Measurements from ENCODE around the gene CIRBP. TPM values are rescaled to one million over a fixed set of nuclear protein-coding genes. Genes with fewer than 3 reads are reported as not detected.

Gene CIRBP
- total and polyA plus RNA-seq, 2 of the 13 experiments (the other 11 are each of a cell fraction or from before 2014, with no cell fraction given), result 133 to 140 TPM

- BruUV-seq (replicated peaks), result no TSS peak
- CTCF ChIA-PET (ENCODE audit: low intra/inter-chr PET ratio, low total read pairs), result no interaction called here
- no peak for FAIRE-seq
- H3K27me3 ChIP-seq (ENCODE audit: control insufficient read depth in 1 of 2, insufficient read depth in 2 of 2, low read length in 2 of 2), result no peaks in the 10 kb centered on the region
- no peaks in the 10 kb centered on the region for H3K9me3 ChIP-seq (ENCODE audit: low read length)
- H3K9ac ChIP-seq (ENCODE audit: insufficient read depth, low read depth, low read length), result peak overlapping the region; percentile 63; the same call in 1 of the 2 replicates
- POLR2A ChIA-PET, result interaction anchor here (0.6 to 10.1 kb wide), 10 partner anchors 13 to 775 kb away, joined by 3 to 469 read pairs (median 4); partner anchors contain the start of gene CIRBP
- peak overlapping the region; percentile 91 for H3K4me2 ChIP-seq (ENCODE audit: low read depth, low read length)
- DNase-seq (ENCODE audit: low spot score), result no peak
- in situ Hi-C loops (cut with HindIII; ENCODE audit: extremely low pct_ligation_motif_present, low pct_unique_long_range_greater_than_20kb), result no loop called here
- intact Hi-C loops (cut with micrococcal nuclease; ENCODE audit: unreplicated experiment), result no loop called here
- 21% methylated on average over 28 of the region's 34 CpGs for WGBS (ENCODE audit: low lambda C conversion rate)
- peak; percentile 4 for ATAC-seq
- peaks cover 0 to 1% of the 10 kb centered on the region in 2 experiments; a peak in 1 of 5 replicates for H3K36me3 ChIP-seq (replicated peaks in 1 of 2; ENCODE audit: control insufficient read depth in 1 of 2, insufficient read depth in 2 of 2, low read length in 2 of 2)
- H2AFZ ChIP-seq (ENCODE audit: low read length), result no peak overlapping the region
- H3K4me1 ChIP-seq (ENCODE audit: insufficient read depth, low read length), result peaks cover 38% of the 10 kb centered on the region
- peak overlapping the region; percentile 7 for H3K27ac ChIP-seq (ENCODE audit: extremely low read length, insufficient read depth, low read length)
- no peaks in the 10 kb centered on the region for H4K20me1 ChIP-seq (ENCODE audit: insufficient read depth, low read length)
- peak overlapping the region; percentile 59 to 77 (median 77); a peak in 5 of 6 replicates for H3K4me3 ChIP-seq (replicated peaks in 1 of 3; ENCODE audit: insufficient read depth in 1 of 3, low read depth in 2 of 3, low read length in 3 of 3)
- peaks cover 17% of the 10 kb centered on the region for H3K79me2 ChIP-seq (ENCODE audit: insufficient read depth, low read length)
- TF ChIP-seq ZBTB38 (CRISPR knock-in tag; IDR thresholded peaks at IDR 0.05) (peak; percentile 34; the same call in 1 of the 2 replicates), JARID2 (CRISPR knock-in tag; IDR thresholded peaks at IDR 0.05; ENCODE audit: insufficient replicate concordance) (no peak), HOMEZ (CRISPR knock-in tag; IDR thresholded peaks at IDR 0.05; ENCODE audit: low read depth) (no peak), MIER3 (CRISPR knock-in tag; IDR thresholded peaks at IDR 0.05; ENCODE audit: borderline replicate concordance) (no peak), MXI1 (IDR thresholded peaks at IDR 0.05; ENCODE audit: borderline replicate concordance, low read depth, low read length) (no peak), HIC2 (CRISPR knock-in tag; IDR thresholded peaks at IDR 0.05; ENCODE audit: low read depth) (0 out of 2 replicates have a peak, but pooled peaks have one; percentile 1), HBP1 (CRISPR knock-in tag; IDR thresholded peaks at IDR 0.05; ENCODE audit: low read depth) (no peak), NRL (CRISPR knock-in tag; IDR thresholded peaks at IDR 0.05; ENCODE audit: borderline replicate concordance) (peak; percentile 84), HNRNPK (IDR thresholded peaks at IDR 0.05; ENCODE audit: low read depth, low read length, poor library complexity, severe bottlenecking) (no peak), ZBTB33 (CRISPR knock-in tag; IDR thresholded peaks at IDR 0.05) (0 out of 2 replicates have a peak, but pooled peaks have one; percentile 1), ZNF225 (CRISPR knock-in tag; IDR thresholded peaks at IDR 0.05) (peak; percentile 81; the same call in 1 of the 2 replicates), MBD4 (IDR thresholded peaks at IDR 0.05; ENCODE audit: borderline replicate concordance, low read length) (no peak), STAG1 (CRISPR knock-in tag; IDR thresholded peaks at IDR 0.05) (no peak)
Measured at GRCh38 chr19:1238369-1239303, 30.5 kb upstream of the CIRBP start.

All from HepG2 (cell line).